Activated CD8-positive, alpha-beta memory T cell treated with anti-CD3 and anti-CD28 coated beads for 4 hours (primary cell): ENCODE data around the gene SCYGR4.
"Not testable (repeated sequence)": the region's sequence is repeated elsewhere in the genome, so short reads cannot be mapped to it uniquely, and the experiment has no call there.

Experiments used
- DNase-seq, 2 donors: peaks; one replicate each; pipeline ENCODE4 v3.0.0-alpha.2; 2020; ENCODE audit warnings: low read depth in 2 of 2

The SCYGR4 gene

GRCh38 chr2:227666631-227667170 lies 49.4 kb downstream of the SCYGR4 start, which contains the start of gene SCYGR5:
SCYGR5 (plus strand) TSS chr2:227666804; CDS start chr2:227666804, 0 bp downstream.
- DNase-seq, result not testable (repeated sequence)
